Liver (tissue), 9 donors: ENCODE results near the gene LHFPL6. TPM values are rescaled to one million over a fixed set of nuclear protein-coding genes. Genes with fewer than 3 reads are reported as not detected.

Source experiments
- DNase-seq: peaks from one replicate; pipeline ENCODE4 v3.0.0-alpha.2; 2017; ENCODE audit warnings: low spot score
- H3K27ac ChIP-seq, 2 donors: one replicate each; pipeline ENCODE4 v1.7.0; 2013; ENCODE audit warnings: inconsistent platforms in 2 of 2, low read length in 2 of 2, control low read depth in 1 of 2, low read depth in 1 of 2, mild to moderate bottlenecking in 1 of 2
- H3K27me3 ChIP-seq, 4 donors: one replicate each; pipeline versions ENCODE4 v1.6.1 to v1.7.0; 2013; ENCODE audit warnings: low read length in 3 of 4, inconsistent platforms in 1 of 4, mild to moderate bottlenecking in 1 of 4, moderate library complexity in 1 of 4; ENCODE audit not compliant: control insufficient read depth in 4 of 4, insufficient read depth in 4 of 4
- H3K36me3 ChIP-seq, 4 donors: one replicate each; pipeline versions ENCODE4 v1.6.1 to v1.7.0; 2013; ENCODE audit warnings: low read length in 3 of 4, mild to moderate bottlenecking in 3 of 4, low read depth in 1 of 4, moderate library complexity in 1 of 4; ENCODE audit not compliant: control insufficient read depth in 4 of 4, insufficient read depth in 3 of 4
- H3K4me1 ChIP-seq, 4 donors: one replicate each; pipeline versions ENCODE4 v1.6.1 to v1.7.0; 2013; ENCODE audit warnings: low read length in 3 of 4, mild to moderate bottlenecking in 3 of 4, moderate library complexity in 1 of 4; ENCODE audit not compliant: control insufficient read depth in 4 of 4, insufficient read depth in 4 of 4
- H3K4me3 ChIP-seq, 3 donors: one replicate each; pipeline versions ENCODE4 v1.6.1 to v1.7.0; 2013; ENCODE audit warnings: low read length in 3 of 3, control low read depth in 1 of 3, low read depth in 1 of 3, mild to moderate bottlenecking in 1 of 3
- H3K9ac ChIP-seq, 2 donors: one replicate each; pipeline ENCODE4 v1.7.0; 2013; ENCODE audit warnings: low read length in 2 of 2, mild to moderate bottlenecking in 2 of 2, moderate library complexity in 2 of 2, control low read depth in 1 of 2, low read depth in 1 of 2
- H3K9me3 ChIP-seq, 4 donors: one replicate each; pipeline versions ENCODE4 v1.6.1 to v1.7.0; 2013; ENCODE audit warnings: low read length in 3 of 4; ENCODE audit not compliant: control insufficient read depth in 4 of 4
- CTCF ChIP-seq: fragments of 150-350 bp; IDR thresholded peaks from 2 replicates; pipeline ENCODE4 v1.5.1; 2017; ENCODE audit warnings: improper control_type of control experiment, low read depth, low read length; ENCODE audit not compliant: missing input control
- FOXA2 ChIP-seq: IDR thresholded peaks from 2 replicates; pipeline ENCODE4 v1.6.1; 2016; ENCODE audit warnings: antibody characterized with exemption
- GABPA ChIP-seq, 2 donors: IDR thresholded peaks in 1 of 2; conservative IDR thresholded peaks in 1 of 2; 2 replicates each; pipeline ENCODE4 v1.6.1; 2016; ENCODE audit warnings: antibody characterized with exemption in 2 of 2, mild to moderate bottlenecking in 1 of 2, moderate library complexity in 1 of 2
- JUND ChIP-seq, 2 donors: IDR thresholded peaks; 2 replicates each; pipeline ENCODE4 v1.6.1; 2016; ENCODE audit warnings: antibody characterized with exemption in 2 of 2
- NR2F2 ChIP-seq: IDR thresholded peaks from 2 replicates; pipeline ENCODE4 v1.6.1; 2016; ENCODE audit warnings: antibody characterized with exemption
- RAD21 ChIP-seq, 2 donors: IDR thresholded peaks; 2 replicates each; pipeline ENCODE4 v1.6.1; 2016; ENCODE audit warnings: antibody characterized with exemption in 2 of 2, mild to moderate bottlenecking in 2 of 2
- RXRA ChIP-seq, 2 donors: IDR thresholded peaks; 2 replicates each; pipeline ENCODE4 v1.6.1; 2017 to 2018; ENCODE audit warnings: antibody characterized with exemption in 2 of 2, mild to moderate bottlenecking in 1 of 2
- SP1 ChIP-seq: IDR thresholded peaks from 2 replicates; pipeline ENCODE4 v1.6.1; 2018; ENCODE audit warnings: antibody characterized with exemption, mild to moderate bottlenecking
- TAF1 ChIP-seq: conservative IDR thresholded peaks from 2 replicates; pipeline ENCODE4 v1.6.1; 2016; ENCODE audit warnings: antibody characterized with exemption, mild to moderate bottlenecking
- WGBS: extraction: QIAGEN DNeasy Blood & Tissue Kit; methylation state at CpG from one replicate; pipeline ENCODE4 v1.1.7; 2013; 5-methylcytosine and 5-hydroxymethylcytosine counted together
- polyA plus RNA-seq, 2 donors: library from polyadenylated mRNA; stranded (reverse) in 1 of 2; unstranded in 1 of 2; fragments of 200-250 nt in 1 of 2; fragments of >200 nt in 1 of 2; fragmentation: Nextera tagmentation in 1 of 2; extraction: Ambion mirVana in 1 of 2; gene quantifications; one replicate each; pipeline versions ENCODE4 v1.2.1 to v1.2.3, GENCODE V29; 2013 to 2015
- total RNA-seq, 2 donors: library from RNA; depleted of rRNA; stranded (reverse); fragments of >200 nt; gene quantifications; one replicate each; pipeline ENCODE4 v1.2.3, GENCODE V29; 2014
- TF ChIP-seq, protein P1 (sequence below): IDR thresholded peaks from 2 replicates; pipeline ENCODE4 v1.6.1; 2016; ENCODE audit warnings: antibody characterized with exemption
- TF ChIP-seq, protein P2 (sequence below): IDR thresholded peaks from 2 replicates; pipeline ENCODE4 v1.6.1; 2016; ENCODE audit warnings: antibody characterized with exemption, mild to moderate bottlenecking
- donor health status: healthy.
- donor health status: healthy.
- donor health status: healthy.
- donor health status: healthy.
- donor health status: healthy.

The LHFPL6 gene
- total and polyA plus RNA-seq, 4 donors: 2.6 to 8.3 (median 5.5) TPM

GRCh38 chr13:39410964-39411363 lies 192.0 kb downstream of the LHFPL6 start (continued):
- TF ChIP-seq, protein P1, sequence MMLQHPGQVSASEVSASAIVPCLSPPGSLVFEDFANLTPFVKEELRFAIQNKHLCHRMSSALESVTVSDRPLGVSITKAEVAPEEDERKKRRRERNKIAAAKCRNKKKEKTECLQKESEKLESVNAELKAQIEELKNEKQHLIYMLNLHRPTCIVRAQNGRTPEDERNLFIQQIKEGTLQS: no peak
- no peak for TF ChIP-seq SP1
- TF ChIP-seq RAD21 (IDR thresholded peaks at IDR 0.05): no peak
- no peak for TF ChIP-seq CTCF

DNA sequence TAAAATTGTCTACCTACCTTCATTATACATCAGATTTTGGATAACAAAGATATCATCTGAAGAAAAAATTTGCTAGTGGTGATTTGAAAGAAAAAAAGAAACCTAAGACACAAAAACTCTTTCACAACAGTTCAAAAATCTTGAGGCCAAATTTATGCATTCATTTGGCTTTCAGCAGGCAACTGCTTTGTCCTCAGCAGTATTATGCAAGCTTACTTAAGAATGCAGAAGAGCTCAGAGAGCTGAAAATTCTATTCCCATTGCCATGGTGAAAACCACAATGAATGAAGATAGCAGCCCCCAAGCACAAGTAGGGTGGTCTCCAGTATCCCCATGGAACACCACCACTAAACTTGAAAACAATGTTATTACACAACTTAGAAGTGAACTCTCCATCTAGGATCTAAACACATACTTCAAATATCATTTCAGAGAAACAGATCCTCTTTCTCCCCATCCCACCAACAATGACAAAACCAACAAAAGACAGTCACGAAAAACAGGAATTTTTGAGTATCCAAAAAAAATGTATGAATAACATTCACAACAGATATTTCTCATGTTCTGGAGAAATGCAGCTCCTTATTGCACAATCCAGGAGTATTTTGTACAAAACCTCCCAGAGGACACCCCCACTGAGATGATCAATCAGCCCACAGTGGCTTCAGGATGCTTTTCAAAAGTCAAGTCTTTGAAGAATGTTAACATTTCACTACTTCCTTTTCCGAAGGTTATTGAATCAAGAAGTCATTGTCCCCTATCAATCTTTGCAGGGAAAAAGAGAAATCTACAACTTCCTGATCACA lies 192.7 kb downstream of the LHFPL6 start:
- Histone ChIP-seq H3K36me3 (no peaks in the 10 kb centered on the region), H3K9ac (no peak overlapping the region), H3K4me1 (no peaks in the 10 kb centered on the region), H3K9me3 (no peaks in the 10 kb centered on the region), H3K4me3 (no peak overlapping the region), H3K27me3 (peaks cover 0 to 2% (median 0%) of the 10 kb centered on the region in 4 donors), H3K27ac (no peak overlapping the region)
- no peak for TF ChIP-seq TAF1
- no peak for TF ChIP-seq RAD21 (IDR thresholded peaks at IDR 0.05)
- TF ChIP-seq, protein P1: no peak
- TF ChIP-seq JUND (IDR thresholded peaks at IDR 0.05): no peak
- TF ChIP-seq FOXA2: no peak
- 57% methylated on average over 2 of the region's 2 CpGs for WGBS
- DNase-seq: no peak

DNA sequence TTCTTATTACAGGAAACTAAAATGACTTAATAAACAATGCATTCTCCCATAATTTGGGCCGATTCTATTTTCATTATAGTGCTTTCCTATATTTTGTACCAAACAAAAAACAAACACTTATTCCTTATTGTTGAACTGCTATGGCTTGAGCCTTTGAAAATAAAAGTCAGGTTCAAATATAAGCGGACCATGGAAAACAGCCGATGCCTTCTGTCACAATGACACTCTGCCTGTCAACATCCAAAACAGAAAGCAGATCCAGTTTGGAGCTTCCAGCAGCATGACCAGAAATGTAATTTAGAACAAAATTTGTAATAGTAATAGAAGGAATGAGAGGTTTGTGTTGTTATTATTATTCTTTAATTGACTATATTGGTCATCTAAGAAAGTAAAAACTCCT lies 194.5 kb downstream of the LHFPL6 start:
- TF ChIP-seq NR2F2: no peak

DNA sequence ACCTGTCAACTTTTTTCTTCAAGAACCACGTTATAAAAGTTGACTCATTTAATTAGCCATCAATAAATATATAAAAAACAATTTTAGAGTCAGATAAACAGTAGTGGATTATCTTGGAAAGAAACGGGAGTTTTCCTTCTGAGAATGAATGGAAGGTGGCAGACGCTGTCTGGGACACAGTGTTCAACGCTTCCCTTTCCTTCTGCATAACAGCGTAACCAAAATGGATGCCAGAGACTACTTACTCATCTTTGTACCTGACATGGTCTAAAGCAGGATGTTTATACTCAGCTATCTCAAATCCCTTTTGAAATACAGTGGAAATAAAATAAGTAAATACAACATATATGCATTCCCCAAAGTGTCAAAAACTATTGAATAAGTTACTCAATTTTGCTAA lies 195.2 kb downstream of the LHFPL6 start:
- TF ChIP-seq JUND (IDR thresholded peaks at IDR 0.05) (no peak), RAD21 (IDR thresholded peaks at IDR 0.05) (no peak), GABPA (IDR thresholded peaks at IDR 0.05 in 1 of 2, conservative IDR thresholded peaks at IDR 0.05 in 1 of 2) (no peak), NR2F2 (no peak), SP1 (no peak), CTCF (no peak), RXRA (IDR thresholded peaks at IDR 0.05) (no peak), FOXA2 (no peak)
- TF ChIP-seq, protein P2, sequence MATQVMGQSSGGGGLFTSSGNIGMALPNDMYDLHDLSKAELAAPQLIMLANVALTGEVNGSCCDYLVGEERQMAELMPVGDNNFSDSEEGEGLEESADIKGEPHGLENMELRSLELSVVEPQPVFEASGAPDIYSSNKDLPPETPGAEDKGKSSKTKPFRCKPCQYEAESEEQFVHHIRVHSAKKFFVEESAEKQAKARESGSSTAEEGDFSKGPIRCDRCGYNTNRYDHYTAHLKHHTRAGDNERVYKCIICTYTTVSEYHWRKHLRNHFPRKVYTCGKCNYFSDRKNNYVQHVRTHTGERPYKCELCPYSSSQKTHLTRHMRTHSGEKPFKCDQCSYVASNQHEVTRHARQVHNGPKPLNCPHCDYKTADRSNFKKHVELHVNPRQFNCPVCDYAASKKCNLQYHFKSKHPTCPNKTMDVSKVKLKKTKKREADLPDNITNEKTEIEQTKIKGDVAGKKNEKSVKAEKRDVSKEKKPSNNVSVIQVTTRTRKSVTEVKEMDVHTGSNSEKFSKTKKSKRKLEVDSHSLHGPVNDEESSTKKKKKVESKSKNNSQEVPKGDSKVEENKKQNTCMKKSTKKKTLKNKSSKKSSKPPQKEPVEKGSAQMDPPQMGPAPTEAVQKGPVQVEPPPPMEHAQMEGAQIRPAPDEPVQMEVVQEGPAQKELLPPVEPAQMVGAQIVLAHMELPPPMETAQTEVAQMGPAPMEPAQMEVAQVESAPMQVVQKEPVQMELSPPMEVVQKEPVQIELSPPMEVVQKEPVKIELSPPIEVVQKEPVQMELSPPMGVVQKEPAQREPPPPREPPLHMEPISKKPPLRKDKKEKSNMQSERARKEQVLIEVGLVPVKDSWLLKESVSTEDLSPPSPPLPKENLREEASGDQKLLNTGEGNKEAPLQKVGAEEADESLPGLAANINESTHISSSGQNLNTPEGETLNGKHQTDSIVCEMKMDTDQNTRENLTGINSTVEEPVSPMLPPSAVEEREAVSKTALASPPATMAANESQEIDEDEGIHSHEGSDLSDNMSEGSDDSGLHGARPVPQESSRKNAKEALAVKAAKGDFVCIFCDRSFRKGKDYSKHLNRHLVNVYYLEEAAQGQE: no peak
- no peaks in the 10 kb centered on the region for H3K4me1 ChIP-seq
- H3K27me3 ChIP-seq: no peaks in the 10 kb centered on the region
- H3K4me3 ChIP-seq: no peak overlapping the region
- H3K27ac ChIP-seq: no peak overlapping the region
- H3K9ac ChIP-seq: no peak overlapping the region
- no peaks in the 10 kb centered on the region for H3K36me3 ChIP-seq
- DNase-seq: no peak
- 68% methylated on average over 5 of the region's 5 CpGs for WGBS
- H3K9me3 ChIP-seq: no peaks in the 10 kb centered on the region

More for the DNA sequence above, 194.5 kb downstream of the LHFPL6 start:
- no peak for DNase-seq
- H3K4me1 ChIP-seq: no peaks in the 10 kb centered on the region
- H3K27me3 ChIP-seq: no peaks in the 10 kb centered on the region
- no peak overlapping the region for H3K27ac ChIP-seq
- H3K4me3 ChIP-seq: no peak overlapping the region
- no peaks in the 10 kb centered on the region for H3K36me3 ChIP-seq
- 73% methylated on average over 3 of the region's 3 CpGs for WGBS
- H3K9me3 ChIP-seq: no peaks in the 10 kb centered on the region
- H3K9ac ChIP-seq: no peak overlapping the region
